Esophagus (tissue), 2 donors: ENCODE measurements around the gene MYOD1. TPM values are rescaled to one million over a fixed set of nuclear protein-coding genes. Genes with fewer than 3 reads are reported as not detected.

Experiments
- H3K27ac ChIP-seq, 2 donors: one replicate each; pipeline ENCODE4 v1.5.1; 2013; ENCODE audit warnings: low read depth in 2 of 2, mild to moderate bottlenecking in 2 of 2, inconsistent platforms in 1 of 2, low read length in 1 of 2, moderate library complexity in 1 of 2
- H3K27me3 ChIP-seq, 2 donors: one replicate each; pipeline ENCODE4 v1.6.1; 2013; ENCODE audit warnings: low read length in 2 of 2, control low read depth in 1 of 2, mild to moderate bottlenecking in 1 of 2; ENCODE audit not compliant: insufficient read depth in 2 of 2, control insufficient read depth in 1 of 2
- H3K36me3 ChIP-seq, 2 donors: one replicate each; pipeline ENCODE4 v1.6.1; 2013; ENCODE audit warnings: low read length in 1 of 2; ENCODE audit not compliant: control insufficient read depth in 2 of 2, insufficient read depth in 2 of 2
- H3K4me1 ChIP-seq, 2 donors: one replicate each; pipeline ENCODE4 v1.6.1; 2013; ENCODE audit warnings: low read length in 1 of 2; ENCODE audit not compliant: control insufficient read depth in 2 of 2, insufficient read depth in 2 of 2
- H3K4me3 ChIP-seq, 2 donors: one replicate each; pipeline ENCODE4 v1.5.1; 2013; ENCODE audit warnings: low read length in 2 of 2, mild to moderate bottlenecking in 2 of 2, low read depth in 1 of 2, moderate library complexity in 1 of 2
- H3K9me3 ChIP-seq, 2 donors: one replicate each; pipeline ENCODE4 v1.6.1; 2013; ENCODE audit warnings: mild to moderate bottlenecking in 2 of 2, low read depth in 1 of 2, low read length in 1 of 2, moderate library complexity in 1 of 2; ENCODE audit not compliant: control insufficient read depth in 2 of 2, insufficient read depth in 1 of 2
- WGBS, 2 donors: extraction: QIAGEN DNeasy Blood & Tissue Kit; methylation state at CpG; one replicate each; pipeline ENCODE4 v1.1.7; 2013; 5-methylcytosine and 5-hydroxymethylcytosine counted together
- polyA plus RNA-seq, 2 donors: library from polyadenylated mRNA; stranded (reverse); fragments of 200-250 nt; gene quantifications; one replicate each; pipeline ENCODE4 v1.2.3, GENCODE V29; 2013
- donor health status: healthy with polysubstance abuse.
- donor health status: Bipolar disorder and iron deficiency.

The MYOD1 gene
- polyA plus RNA-seq, 2 donors: not detected

DNA sequence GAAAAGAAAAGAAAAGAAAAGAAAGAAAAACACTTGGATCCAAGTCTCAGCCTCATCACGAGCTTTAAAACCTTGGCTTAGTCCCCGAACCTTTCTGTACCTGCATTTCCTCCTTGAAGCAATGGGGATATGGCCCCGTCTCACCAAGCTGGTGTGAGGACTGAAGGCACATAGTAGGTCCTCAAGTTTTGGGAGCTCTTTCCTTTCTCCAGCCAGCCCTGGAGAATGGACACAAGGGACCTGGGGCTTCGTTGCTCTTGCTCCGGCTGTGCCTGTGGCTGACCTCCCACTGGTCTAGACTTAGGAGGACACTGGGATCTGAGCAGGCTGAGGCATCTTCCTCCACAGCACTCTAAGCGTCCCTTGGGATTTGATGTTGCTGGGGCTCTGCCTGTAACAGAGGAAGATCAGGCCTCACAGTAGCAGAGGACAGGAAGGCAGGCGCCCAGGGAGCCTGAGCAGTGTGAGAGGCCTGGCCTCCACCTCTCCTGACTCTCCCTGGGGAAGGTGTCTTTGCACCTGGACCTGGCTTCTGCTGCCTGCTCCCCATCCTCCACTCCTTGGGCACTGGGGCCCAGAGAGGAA lies 48.0 kb downstream of the MYOD1 start:
- Histone ChIP-seq H3K9me3 (no peaks in the 10 kb centered on the region), H3K4me1 (no peaks in the 10 kb centered on the region), H3K4me3 (no peak overlapping the region), H3K27ac (no peak overlapping the region), H3K36me3 (no peaks in the 10 kb centered on the region), H3K27me3 (no peaks in the 10 kb centered on the region)
- WGBS, 2 donors: 83 to 85% methylated on average over 7 of the region's 7 CpGs

DNA sequence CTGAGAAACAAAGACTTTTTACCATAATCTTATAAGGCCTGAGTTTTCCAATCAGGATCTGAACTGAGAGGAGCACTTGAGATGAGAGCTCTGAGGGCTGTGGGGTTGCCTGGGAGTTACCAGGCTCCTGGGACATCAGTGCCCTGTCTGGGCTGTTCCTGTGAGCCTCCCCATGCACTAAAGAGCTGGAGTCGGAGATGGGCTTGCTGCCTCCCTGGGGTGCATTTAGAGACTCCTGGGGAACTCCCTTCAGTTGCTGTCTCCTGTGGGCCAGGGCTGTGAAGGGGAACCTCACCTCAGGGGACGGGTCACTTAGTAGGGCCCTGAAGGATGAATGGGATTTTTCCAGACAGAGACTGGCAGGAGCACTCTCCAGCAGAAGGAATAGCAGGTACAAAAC lies 48.5 kb downstream of the MYOD1 start:
- no peaks in the 10 kb centered on the region for H3K4me1 ChIP-seq
- no peaks in the 10 kb centered on the region for H3K36me3 ChIP-seq
- H3K27ac ChIP-seq: no peak overlapping the region
- H3K27me3 ChIP-seq: no peaks in the 10 kb centered on the region
- no peaks in the 10 kb centered on the region for H3K9me3 ChIP-seq
- 85 to 90% methylated on average over 2 of the region's 2 CpGs for WGBS, 2 donors
- no peak overlapping the region for H3K4me3 ChIP-seq

DNA sequence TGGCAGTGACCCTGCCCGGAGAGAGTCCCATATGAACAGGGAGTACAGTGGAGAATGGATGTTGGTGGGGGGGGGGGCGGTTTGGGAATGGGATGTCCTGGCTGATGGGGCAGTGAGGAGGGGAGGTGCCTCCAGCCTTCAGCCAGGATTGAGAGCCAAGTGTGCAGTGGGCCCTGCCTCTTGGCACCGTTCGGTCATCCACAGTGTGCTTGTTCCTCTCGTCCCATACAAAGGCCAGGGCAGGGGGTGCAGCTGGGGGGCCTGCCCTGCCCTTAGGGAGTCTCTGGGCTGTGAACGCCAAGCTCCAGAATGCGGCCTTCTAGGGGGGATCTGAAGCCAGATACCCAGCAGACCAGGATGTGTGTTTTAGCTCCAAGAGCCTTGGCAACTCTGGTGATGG lies 49.2 kb downstream of the MYOD1 start:
- Histone ChIP-seq H3K4me1 (no peaks in the 10 kb centered on the region), H3K9me3 (no peaks in the 10 kb centered on the region), H3K4me3 (no peak overlapping the region), H3K36me3 (no peaks in the 10 kb centered on the region), H3K27me3 (no peaks in the 10 kb centered on the region), H3K27ac (no peak overlapping the region)
- 89 to 90% methylated on average over 6 to 7 of the region's 7 CpGs for WGBS, 2 donors

DNA sequence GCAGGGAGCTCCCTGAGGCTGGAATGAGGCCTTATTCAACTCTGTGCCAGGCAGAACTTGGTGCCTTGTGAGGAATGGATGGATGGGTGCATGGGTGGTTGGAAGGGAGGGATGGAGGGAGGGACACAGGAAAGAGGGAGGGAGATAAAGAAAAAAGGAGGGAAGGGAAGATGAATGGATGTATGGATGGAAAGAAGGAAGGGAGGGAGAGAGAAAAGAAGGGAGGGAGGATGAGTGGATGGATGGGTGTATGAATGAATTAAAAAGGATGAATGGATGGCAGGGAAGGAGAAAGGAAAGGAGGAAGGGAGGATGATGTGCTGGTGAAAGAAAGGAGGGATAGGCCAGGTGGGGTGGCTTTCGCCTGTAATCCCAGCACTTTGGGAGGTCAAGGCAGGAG lies 49.8 kb downstream of the MYOD1 start:
- H3K4me3 ChIP-seq: no peak overlapping the region
- no peak overlapping the region for H3K27ac ChIP-seq
- H3K36me3 ChIP-seq: no peaks in the 10 kb centered on the region
- no peaks in the 10 kb centered on the region for H3K4me1 ChIP-seq
- no peaks in the 10 kb centered on the region for H3K9me3 ChIP-seq
- H3K27me3 ChIP-seq: no peaks in the 10 kb centered on the region
- 97 to 100% methylated on average over 1 of the region's 1 CpG for WGBS, 2 donors

DNA sequence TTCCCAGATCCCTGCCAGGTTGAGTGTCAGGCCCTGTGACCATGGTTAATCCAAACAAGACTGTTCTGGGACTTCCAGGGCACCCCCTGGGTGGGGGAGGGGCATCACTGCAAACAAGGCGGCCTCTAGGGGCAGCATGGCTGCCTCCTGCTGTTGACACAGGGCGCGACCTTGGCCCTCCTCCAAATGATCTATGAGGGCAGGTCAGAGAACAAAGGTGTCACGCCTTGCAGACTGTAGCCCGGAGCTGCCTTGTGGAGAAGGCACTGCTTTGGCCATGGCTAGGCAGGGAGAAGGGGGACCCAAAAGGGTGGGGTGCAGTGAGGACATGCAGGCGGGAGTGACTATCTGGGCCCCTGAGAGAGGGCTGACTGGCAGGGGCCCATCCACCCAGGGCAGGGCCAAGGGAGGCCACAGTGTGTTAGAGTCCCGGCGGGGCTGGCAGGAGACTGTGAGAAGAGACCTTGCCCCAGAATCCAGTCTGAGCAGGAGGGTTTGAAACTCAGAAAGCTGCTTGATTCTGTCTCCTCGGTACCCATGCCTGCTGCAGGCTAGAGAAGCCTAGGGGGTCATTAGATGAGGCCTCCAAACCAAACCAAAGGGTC lies 50.8 kb downstream of the MYOD1 start:
- Histone ChIP-seq H3K36me3 (no peaks in the 10 kb centered on the region), H3K4me1 (no peaks in the 10 kb centered on the region), H3K4me3 (no peak overlapping the region), H3K9me3 (no peaks in the 10 kb centered on the region), H3K27me3 (no peaks in the 10 kb centered on the region), H3K27ac (no peak overlapping the region)
- WGBS, 2 donors: 51 to 67% methylated on average over 9 of the region's 9 CpGs

DNA sequence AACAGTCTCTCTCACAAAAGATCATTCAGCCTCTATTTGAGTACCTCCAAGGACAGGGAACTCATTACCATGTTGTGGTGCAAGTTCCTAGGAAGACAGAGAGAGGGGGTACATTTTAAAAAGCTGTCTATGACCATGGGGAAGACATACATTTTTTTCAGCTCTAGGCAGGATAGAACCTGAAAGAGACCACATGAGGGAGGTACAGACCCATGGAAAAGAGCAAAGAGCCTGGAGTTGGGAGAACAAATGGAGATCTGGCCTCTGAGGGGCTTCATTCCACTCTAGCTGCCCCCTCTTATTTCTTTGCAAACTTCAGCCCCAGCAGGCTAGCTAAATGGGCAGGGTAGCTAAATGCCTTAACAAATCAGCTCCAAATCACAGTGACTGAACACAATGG lies 51.5 kb downstream of the MYOD1 start:
- no peak overlapping the region for H3K27ac ChIP-seq
- H3K4me3 ChIP-seq: no peak overlapping the region
- H3K36me3 ChIP-seq: no peaks in the 10 kb centered on the region
- H3K9me3 ChIP-seq: no peaks in the 10 kb centered on the region
- no peaks in the 10 kb centered on the region for H3K4me1 ChIP-seq
- H3K27me3 ChIP-seq: no peaks in the 10 kb centered on the region

DNA sequence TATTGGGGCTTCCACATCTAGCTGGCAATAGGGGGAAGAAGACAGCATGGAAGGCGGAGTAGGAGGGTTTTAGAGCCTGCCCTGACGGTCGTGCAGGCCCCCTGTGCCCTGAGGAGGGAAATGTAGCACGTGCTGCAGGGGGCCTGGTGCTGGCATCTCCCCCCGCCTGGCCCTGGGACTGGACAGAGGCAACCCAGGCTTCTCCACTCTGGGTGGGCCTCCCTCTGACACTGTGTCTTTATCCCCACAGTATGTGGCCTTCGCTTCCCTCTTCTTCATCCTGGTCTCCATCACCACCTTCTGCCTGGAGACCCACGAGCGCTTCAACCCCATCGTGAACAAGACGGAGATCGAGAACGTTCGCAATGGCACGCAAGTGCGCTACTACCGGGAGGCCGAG lies 52.0 kb downstream of the MYOD1 start:
- 92 to 94% methylated on average over 17 of the region's 17 CpGs for WGBS, 2 donors
- Histone ChIP-seq H3K9me3 (no peaks in the 10 kb centered on the region), H3K4me1 (no peaks in the 10 kb centered on the region), H3K36me3 (no peaks in the 10 kb centered on the region), H3K4me3 (no peak overlapping the region), H3K27ac (no peak overlapping the region), H3K27me3 (no peaks in the 10 kb centered on the region)

Other genes with a start within 250 kb of the MYOD1 start
- gene ABCC8, start 242.7 kb upstream of the MYOD1 start, polyA plus RNA-seq: under 1 TPM; 0.10 to 0.29 TPM
- under 1 TPM; 0.08 TPM for gene USH1C, start 175.2 kb upstream of the MYOD1 start, polyA plus RNA-seq
- gene OTOG, start 172.3 kb upstream of the MYOD1 start, polyA plus RNA-seq: not detected
- under 1 TPM in 1 of 2 donors, not detected in 1; 0.01 TPM for gene KCNC1, start 15.2 kb downstream of the MYOD1 start, polyA plus RNA-seq